ENCODE data around the gene CLEC16A.
A peak's percentile ranks its signal among the peaks of the same experiment; 100 is the strongest.

The CLEC16A gene

DNA sequence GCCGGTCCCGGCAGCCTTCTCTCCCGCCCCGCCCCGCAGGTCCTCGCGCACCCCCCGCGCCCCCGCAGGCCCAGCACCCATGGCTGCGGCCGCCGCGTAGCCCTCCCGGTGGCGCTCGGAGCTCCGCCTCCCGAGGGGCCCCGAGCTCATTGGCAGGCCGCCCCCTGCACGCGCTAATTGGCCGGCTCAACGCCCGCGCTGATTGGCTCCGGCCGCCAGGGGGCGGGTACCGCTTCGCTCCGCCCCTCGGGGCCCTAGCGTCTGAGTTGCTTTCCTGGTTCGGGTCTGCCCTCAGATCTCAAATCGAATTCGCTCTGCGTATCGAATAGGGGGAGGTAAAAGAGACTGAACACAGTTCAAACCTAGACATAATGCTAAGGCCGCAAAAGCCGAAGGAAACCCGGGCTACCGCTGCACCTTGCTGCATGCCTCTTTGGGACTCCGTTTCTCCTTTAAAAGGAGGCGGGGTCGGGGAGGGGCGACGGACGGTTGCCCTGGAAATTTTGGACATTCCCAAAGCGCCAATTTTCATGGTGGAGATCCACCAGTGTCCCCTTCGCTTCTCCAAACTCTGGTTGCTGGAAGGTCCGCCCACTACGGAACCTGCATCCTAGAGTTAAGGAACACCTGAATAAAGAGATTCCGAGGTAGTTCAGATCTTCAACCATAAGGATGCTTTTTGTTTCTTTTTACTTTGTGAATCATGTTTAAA lies 1.9 kb upstream of the CLEC16A start, which contains the start of gene DEXI:
DEXI (minus strand) TSS at position 117 of the 712 bp plus-strand sequence. CDS start 463 bp downstream, outside the sequence.
- peak within 1 kb of the TSS; percentile 83 for H3K4me3 ChIP-seq (ENCODE audit: low read length)
- H3K36me3 ChIP-seq (ENCODE audit: insufficient read depth, low read length): peaks cover 15% of the 10 kb centered on the region; the same call in 1 of the 2 replicates
- H3K4me1 ChIP-seq (ENCODE audit: insufficient read depth, low read length): peaks cover 40% of the 10 kb centered on the region
- H3K27ac ChIP-seq (ENCODE audit: low read depth, low read length): peak within 1 kb of the TSS; percentile 58; the same call in 1 of the 2 replicates
- no peaks in the 10 kb centered on the region for H3K9me3 ChIP-seq (ENCODE audit: insufficient read depth, low read depth, low read length)
- H3K27me3 ChIP-seq (ENCODE audit: insufficient read depth, low read length): 0 out of 2 replicates have a peak, but pooled peaks cover 8% of the 10 kb centered on the region
- peak within 1 kb of the TSS; percentile 59 for H3K9ac ChIP-seq (ENCODE audit: low read depth, low read length)
- 6% methylated on average over 54 of the region's 55 CpGs for WGBS

GRCh38 chr16:10943064-10943353 lies 1.4 kb upstream of the CLEC16A start:
- Histone ChIP-seq H3K4me3 (ENCODE audit: low read length) (peak overlapping the region; percentile 83), H3K9me3 (ENCODE audit: insufficient read depth, low read depth, low read length) (no peaks in the 10 kb centered on the region), H3K9ac (ENCODE audit: low read depth, low read length) (no peak overlapping the region), H3K27ac (ENCODE audit: low read depth, low read length) (no peak overlapping the region), H3K36me3 (ENCODE audit: insufficient read depth, low read length) (peaks cover 15% of the 10 kb centered on the region; the same call in 1 of the 2 replicates), H3K4me1 (ENCODE audit: insufficient read depth, low read length) (peaks cover 40% of the 10 kb centered on the region), H3K27me3 (ENCODE audit: insufficient read depth, low read length) (0 out of 2 replicates have a peak, but pooled peaks cover 8% of the 10 kb centered on the region)
- WGBS: 92% methylated on average over 7 of the region's 7 CpGs

DNA sequence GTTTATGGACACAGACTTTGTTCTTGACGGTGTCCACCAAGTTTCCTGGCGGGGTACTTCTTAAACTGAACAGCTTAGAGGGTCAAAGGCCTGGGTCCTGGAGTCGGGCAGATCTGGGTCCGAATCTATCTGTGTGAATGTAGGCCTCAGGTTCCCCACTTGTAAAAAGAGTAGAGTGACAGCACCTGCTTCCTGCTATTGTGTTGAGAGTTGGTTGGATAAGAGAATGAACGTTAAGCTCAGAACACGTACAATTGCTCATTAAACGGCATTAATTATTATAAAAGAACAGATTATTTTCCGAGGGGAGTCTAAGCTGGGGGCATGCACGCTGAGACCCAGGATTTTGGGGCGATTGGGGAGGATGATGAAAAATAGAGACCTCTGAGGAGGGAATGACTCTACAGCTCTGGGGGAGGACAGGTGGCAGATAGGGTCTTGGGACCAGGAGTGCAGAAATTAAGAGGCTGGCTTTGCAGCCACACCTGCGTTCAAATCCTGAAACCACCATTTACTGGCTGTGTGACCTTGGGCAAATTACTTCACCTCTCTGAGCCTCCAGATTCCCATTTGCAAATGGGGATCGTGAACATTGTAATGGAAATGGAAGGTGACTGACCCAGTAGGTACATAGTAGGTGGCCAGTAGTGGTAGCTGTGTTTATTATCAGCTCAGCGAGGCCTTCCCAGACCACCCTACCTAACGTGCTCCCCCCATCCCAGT lies 862 bp downstream of the CLEC16A start:
- 55% methylated on average over 14 of the region's 14 CpGs for WGBS
- H3K4me3 ChIP-seq (ENCODE audit: low read length): peak overlapping the region; percentile 79
- H3K36me3 ChIP-seq (ENCODE audit: insufficient read depth, low read length): 0 out of 2 replicates have a peak, but pooled peaks cover 2% of the 10 kb centered on the region
- no peak overlapping the region for H3K27ac ChIP-seq (ENCODE audit: low read depth, low read length)
- H3K4me1 ChIP-seq (ENCODE audit: insufficient read depth, low read length): peaks cover 57% of the 10 kb centered on the region
- 0 out of 2 replicates have a peak, but pooled peaks cover 8% of the 10 kb centered on the region for H3K27me3 ChIP-seq (ENCODE audit: insufficient read depth, low read length)
- H3K9ac ChIP-seq (ENCODE audit: low read depth, low read length): peak overlapping the region; percentile 29; the same call in 1 of the 2 replicates
- no peaks in the 10 kb centered on the region for H3K9me3 ChIP-seq (ENCODE audit: insufficient read depth, low read depth, low read length)

- H3K36me3 ChIP-seq (ENCODE audit: insufficient read depth, low read length): no peaks in the 10 kb centered on the region
- H3K27ac ChIP-seq (ENCODE audit: low read depth, low read length): peak overlapping the region; percentile 43
- H3K27me3 ChIP-seq (ENCODE audit: insufficient read depth, low read length): 0 out of 2 replicates have a peak, but pooled peaks cover 3% of the 10 kb centered on the region
- 8% methylated on average over 4 of the region's 5 CpGs for WGBS
- H3K4me1 ChIP-seq (ENCODE audit: insufficient read depth, low read length): peaks cover 58% of the 10 kb centered on the region
- H3K9me3 ChIP-seq (ENCODE audit: insufficient read depth, low read depth, low read length): no peaks in the 10 kb centered on the region
- no peak overlapping the region for H3K9ac ChIP-seq (ENCODE audit: low read depth, low read length)
- H3K4me3 ChIP-seq (ENCODE audit: low read length): peak overlapping the region; percentile 24
These were observed 1.9 kb downstream of the CLEC16A start for GRCh38 chr16:10946308-10946707.

- no peak overlapping the region for H3K9ac ChIP-seq (ENCODE audit: low read depth, low read length)
- no peak overlapping the region for H3K4me3 ChIP-seq (ENCODE audit: low read length)
- WGBS: 75% methylated on average over 10 of the region's 10 CpGs
- no peaks in the 10 kb centered on the region for H3K9me3 ChIP-seq (ENCODE audit: insufficient read depth, low read depth, low read length)
- peaks cover 63% of the 10 kb centered on the region for H3K4me1 ChIP-seq (ENCODE audit: insufficient read depth, low read length)
- no peak overlapping the region for H3K27ac ChIP-seq (ENCODE audit: low read depth, low read length)
- H3K27me3 ChIP-seq (ENCODE audit: insufficient read depth, low read length): no peaks in the 10 kb centered on the region
- H3K36me3 ChIP-seq (ENCODE audit: insufficient read depth, low read length): no peaks in the 10 kb centered on the region
These were observed 2.9 kb downstream of the CLEC16A start for GRCh38 chr16:10947211-10947787.

GRCh38 chr16:10949424-10949970 lies 5.1 kb downstream of the CLEC16A start:
- no peaks in the 10 kb centered on the region for H3K27me3 ChIP-seq (ENCODE audit: insufficient read depth, low read length)
- no peaks in the 10 kb centered on the region for H3K9me3 ChIP-seq (ENCODE audit: insufficient read depth, low read depth, low read length)
- no peak overlapping the region for H3K9ac ChIP-seq (ENCODE audit: low read depth, low read length)
- no peak overlapping the region for H3K4me3 ChIP-seq (ENCODE audit: low read length)
- H3K4me1 ChIP-seq (ENCODE audit: insufficient read depth, low read length): peaks cover 56% of the 10 kb centered on the region
- H3K36me3 ChIP-seq (ENCODE audit: insufficient read depth, low read length): no peaks in the 10 kb centered on the region
- WGBS: 37% methylated on average over 7 of the region's 7 CpGs
- peak overlapping the region; percentile 72 for H3K27ac ChIP-seq (ENCODE audit: low read depth, low read length)

DNA sequence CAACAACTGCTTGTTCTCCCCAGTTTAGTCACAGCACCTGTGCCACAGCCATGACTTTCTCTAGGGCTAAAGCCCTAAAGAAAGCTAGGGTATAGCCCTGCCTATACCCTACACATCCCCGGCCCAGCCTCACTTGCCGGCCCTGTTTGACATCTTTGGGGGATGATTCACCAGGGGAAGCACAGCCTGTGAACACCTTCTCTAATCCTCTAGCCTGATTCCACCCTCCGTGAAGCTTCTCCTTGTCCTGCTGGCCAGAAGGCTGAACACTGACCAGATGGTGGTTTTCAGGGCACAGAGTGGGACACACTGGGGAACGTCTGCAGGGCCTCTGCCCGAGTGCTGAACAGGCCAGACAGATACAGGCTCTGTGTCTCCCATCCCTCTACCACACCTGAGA lies 6.0 kb downstream of the CLEC16A start:
- WGBS: 72% methylated on average over 5 of the region's 5 CpGs
- H3K4me1 ChIP-seq (ENCODE audit: insufficient read depth, low read length): peaks cover 53% of the 10 kb centered on the region

DNA sequence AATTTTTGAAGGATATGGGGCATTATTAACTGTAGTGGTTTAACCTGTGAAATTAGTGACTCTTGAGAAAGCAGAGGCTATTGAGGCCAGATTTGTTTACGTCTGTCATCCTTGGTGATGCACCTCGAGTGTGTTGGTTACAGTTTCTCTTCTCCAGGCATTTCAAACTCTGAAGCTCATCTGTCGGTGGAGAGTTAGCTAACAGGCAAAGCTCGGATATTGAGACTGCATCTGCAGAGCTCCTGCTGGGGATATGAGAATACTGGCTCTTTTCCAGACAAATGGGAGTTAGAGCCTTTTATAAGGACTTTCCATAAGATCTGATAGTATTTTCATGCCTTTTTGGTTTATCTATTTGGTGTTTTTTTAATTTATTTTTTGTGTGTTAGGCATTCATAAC lies 6.7 kb downstream of the CLEC16A start:
- Histone ChIP-seq H3K9me3 (ENCODE audit: insufficient read depth, low read depth, low read length) (no peaks in the 10 kb centered on the region), H3K9ac (ENCODE audit: low read depth, low read length) (no peak overlapping the region), H3K4me1 (ENCODE audit: insufficient read depth, low read length) (peaks cover 48% of the 10 kb centered on the region), H3K36me3 (ENCODE audit: insufficient read depth, low read length) (no peaks in the 10 kb centered on the region), H3K27me3 (ENCODE audit: insufficient read depth, low read length) (no peaks in the 10 kb centered on the region), H3K4me3 (ENCODE audit: low read length) (no peak overlapping the region), H3K27ac (ENCODE audit: low read depth, low read length) (no peak overlapping the region)
- WGBS: 74% methylated on average over 4 of the region's 4 CpGs

More for the DNA sequence above, 6.0 kb downstream of the CLEC16A start:
- H3K27ac ChIP-seq (ENCODE audit: low read depth, low read length): no peak overlapping the region
- H3K9ac ChIP-seq (ENCODE audit: low read depth, low read length): no peak overlapping the region
- H3K9me3 ChIP-seq (ENCODE audit: insufficient read depth, low read depth, low read length): no peaks in the 10 kb centered on the region
- no peak overlapping the region for H3K4me3 ChIP-seq (ENCODE audit: low read length)
- H3K36me3 ChIP-seq (ENCODE audit: insufficient read depth, low read length): no peaks in the 10 kb centered on the region
- no peaks in the 10 kb centered on the region for H3K27me3 ChIP-seq (ENCODE audit: insufficient read depth, low read length)

DNA sequence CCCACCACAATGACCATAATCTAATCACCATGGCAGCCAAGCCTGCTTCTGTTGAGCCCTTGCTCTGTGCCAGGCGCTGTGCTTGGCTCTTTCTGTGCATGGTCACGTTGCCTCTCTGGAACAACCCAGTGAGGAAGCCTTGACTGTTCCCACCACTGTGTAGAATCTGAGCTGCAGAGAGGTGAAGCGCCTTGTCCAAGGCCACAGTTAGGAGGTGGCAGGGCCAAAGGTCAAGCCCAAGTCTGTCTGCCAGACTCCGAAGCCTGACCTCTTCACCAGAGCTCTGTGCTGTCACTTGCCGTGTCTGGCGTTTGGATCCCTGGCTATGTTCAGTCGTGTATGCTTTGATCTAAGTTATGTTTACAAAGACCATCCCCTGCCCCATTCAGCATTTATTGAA lies 10.5 kb downstream of the CLEC16A start:
- Histone ChIP-seq H3K27ac (ENCODE audit: low read depth, low read length) (no peak overlapping the region), H3K27me3 (ENCODE audit: insufficient read depth, low read length) (no peaks in the 10 kb centered on the region), H3K4me1 (ENCODE audit: insufficient read depth, low read length) (peaks cover 17% of the 10 kb centered on the region), H3K36me3 (ENCODE audit: insufficient read depth, low read length) (peaks cover 9% of the 10 kb centered on the region; the same call in 1 of the 2 replicates), H3K9me3 (ENCODE audit: insufficient read depth, low read depth, low read length) (no peaks in the 10 kb centered on the region), H3K9ac (ENCODE audit: low read depth, low read length) (no peak overlapping the region; the same call in 1 of the 2 replicates), H3K4me3 (ENCODE audit: low read length) (no peak overlapping the region)
- 96% methylated on average over 7 of the region's 7 CpGs for WGBS

GRCh38 chr16:10957771-10958482 lies 13.6 kb downstream of the CLEC16A start:
- H3K9ac ChIP-seq (ENCODE audit: low read depth, low read length): no peak overlapping the region

More at GRCh38 chr16:10957771-10958482, 13.6 kb downstream of the CLEC16A start:
- no peak overlapping the region for H3K27ac ChIP-seq (ENCODE audit: low read depth, low read length)
- no peaks in the 10 kb centered on the region for H3K4me1 ChIP-seq (ENCODE audit: insufficient read depth, low read length)
- H3K27me3 ChIP-seq (ENCODE audit: insufficient read depth, low read length): no peaks in the 10 kb centered on the region
- no peaks in the 10 kb centered on the region for H3K9me3 ChIP-seq (ENCODE audit: insufficient read depth, low read depth, low read length)
- WGBS: 91% methylated on average over 5 of the region's 6 CpGs
- H3K4me3 ChIP-seq (ENCODE audit: low read length): no peak overlapping the region
- peaks cover 9% of the 10 kb centered on the region; the same call in 1 of the 2 replicates for H3K36me3 ChIP-seq (ENCODE audit: insufficient read depth, low read length)

All from HUES64 (cell line).